Calu3 (cell line): Measurements from ENCODE around the gene ABCC11. TPM values are rescaled to one million over a fixed set of nuclear protein-coding genes. Genes with fewer than 3 reads are reported as not detected.

Experiments
- Bru-seq: library from RNA; stranded (reverse); fragments of 400-500 nt; gene quantifications from one replicate; lab custom pipeline; 2021; lab: Mats Ljungman, UMichigan
- BruChase-seq, 2 experiments: library from RNA; stranded (reverse); fragments of 400-500 nt; gene quantifications; one replicate each; lab custom pipeline; 2021; lab: Mats Ljungman, UMichigan
- BruUV-seq: library from RNA; stranded (reverse); fragments of 400-500 nt; replicated peaks from 2 replicates; lab custom pipeline; 2021; lab: Mats Ljungman, UMichigan
- CTCF ChIA-PET: fragments of 300-600 bp; sonication (Branson Sonifier 250); formaldehyde crosslinking; loops from one replicate; lab custom pipeline; 2022; ENCODE audit warnings: antibody characterized with exemption; lab: Charles Lee
- DNase-seq: peaks from one replicate; pipeline ENCODE4 v3.0.0; 2022
- H3K27ac Mint-ChIP-seq: one replicate; pipeline ENCODE4 v1.8.0; 2022; ENCODE audit warnings: mixed read lengths; ENCODE audit not compliant: unreplicated experiment
- H3K27me3 Mint-ChIP-seq: one replicate; pipeline ENCODE4 v1.8.0; 2022; ENCODE audit warnings: mixed read lengths; ENCODE audit not compliant: unreplicated experiment
- H3K36me3 Mint-ChIP-seq: one replicate; pipeline ENCODE4 v1.8.0; 2022; ENCODE audit warnings: mild to moderate bottlenecking, moderate library complexity, mixed read lengths; ENCODE audit not compliant: insufficient read depth, unreplicated experiment
- H3K4me1 Mint-ChIP-seq: one replicate; pipeline ENCODE4 v1.8.0; 2022; ENCODE audit warnings: mild to moderate bottlenecking, low read depth, mixed read lengths; ENCODE audit not compliant: unreplicated experiment
- H3K4me3 Mint-ChIP-seq: one replicate; pipeline ENCODE4 v1.8.0; 2022; ENCODE audit warnings: mild to moderate bottlenecking, low read depth, moderate library complexity, mixed read lengths; ENCODE audit not compliant: unreplicated experiment
- H3K9me3 Mint-ChIP-seq: one replicate; pipeline ENCODE4 v1.8.0; 2022; ENCODE audit warnings: low read depth, mixed read lengths; ENCODE audit not compliant: unreplicated experiment
- intact Hi-C: fragments of 100-400 bp; cut with micrococcal nuclease; formaldehyde crosslinking; loops from one replicate; pipeline ENCODE4 v1.10.0; 2022; ENCODE audit not compliant: unreplicated experiment
- long read RNA-seq: library from polyadenylated mRNA; stranded (forward); transcript quantifications from one replicate; pipeline ENCODE4 v2.0.0, GENCODE V29; 2022
- total RNA-seq: library from RNA; stranded (reverse); gene quantifications from 2 replicates; pipeline ENCODE4 v1.2.3, GENCODE V29; 2022
- TF ChIP-seq, protein P1 (sequence below): fragments of 200-600 bp; IDR thresholded peaks from one replicate; pipeline ENCODE4 v1.8.0; 2022; ENCODE audit warnings: antibody characterized with exemption; ENCODE audit not compliant: unreplicated experiment

ABCC11 gene
- total RNA-seq (0.26 and 0.56 TPM in 2 replicates), Bru-seq, nascent RNA (percentile 17 among the genes with signal in this experiment), BruChase-seq, experiment 1, labeled RNA remaining after a 6-hour chase (percentile 13 among the genes with signal in this experiment), BruChase-seq, experiment 2, labeled RNA remaining after a 2-hour chase (percentile 13 among the genes with signal in this experiment)
- long read RNA-seq, partial matches to known transcripts: 0 of 23 reads
- long read RNA-seq, other reads (novel, unspliced or antisense): 23 of 23 reads

DNA sequence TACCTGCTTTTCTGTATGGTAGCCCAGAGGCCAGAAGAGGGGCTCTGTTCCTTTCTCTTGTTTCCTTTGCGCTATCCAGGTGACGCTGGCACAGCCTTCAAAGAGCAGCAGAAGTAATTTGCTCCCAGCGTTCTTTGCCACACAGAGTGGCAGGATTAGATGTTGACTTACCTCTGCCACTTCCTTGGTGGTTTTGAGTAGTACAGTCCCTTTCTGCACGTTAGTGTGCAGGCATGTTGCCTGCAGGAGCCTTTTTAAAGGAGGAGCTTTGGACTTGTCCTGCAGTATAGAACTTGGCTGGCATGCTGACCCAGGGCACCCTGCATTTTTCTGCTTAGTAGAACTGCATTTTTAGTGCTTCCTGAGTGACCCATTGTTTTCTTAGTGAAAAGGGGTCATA lies at the start of gene ABCC11:
ABCC11 (minus strand) TSS at position 229 of the 400 bp plus-strand sequence. CDS start 15,618 bp downstream, outside the sequence.
- peak within 1 kb of the TSS; percentile 88 for H3K4me3 Mint-ChIP-seq
- intact Hi-C loops: no loop called here
- TF ChIP-seq, protein P1, sequence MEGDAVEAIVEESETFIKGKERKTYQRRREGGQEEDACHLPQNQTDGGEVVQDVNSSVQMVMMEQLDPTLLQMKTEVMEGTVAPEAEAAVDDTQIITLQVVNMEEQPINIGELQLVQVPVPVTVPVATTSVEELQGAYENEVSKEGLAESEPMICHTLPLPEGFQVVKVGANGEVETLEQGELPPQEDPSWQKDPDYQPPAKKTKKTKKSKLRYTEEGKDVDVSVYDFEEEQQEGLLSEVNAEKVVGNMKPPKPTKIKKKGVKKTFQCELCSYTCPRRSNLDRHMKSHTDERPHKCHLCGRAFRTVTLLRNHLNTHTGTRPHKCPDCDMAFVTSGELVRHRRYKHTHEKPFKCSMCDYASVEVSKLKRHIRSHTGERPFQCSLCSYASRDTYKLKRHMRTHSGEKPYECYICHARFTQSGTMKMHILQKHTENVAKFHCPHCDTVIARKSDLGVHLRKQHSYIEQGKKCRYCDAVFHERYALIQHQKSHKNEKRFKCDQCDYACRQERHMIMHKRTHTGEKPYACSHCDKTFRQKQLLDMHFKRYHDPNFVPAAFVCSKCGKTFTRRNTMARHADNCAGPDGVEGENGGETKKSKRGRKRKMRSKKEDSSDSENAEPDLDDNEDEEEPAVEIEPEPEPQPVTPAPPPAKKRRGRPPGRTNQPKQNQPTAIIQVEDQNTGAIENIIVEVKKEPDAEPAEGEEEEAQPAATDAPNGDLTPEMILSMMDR: no peak
- peaks cover 26% of the 10 kb centered on the region for H3K4me1 Mint-ChIP-seq
- peaks cover 22% of the 10 kb centered on the region for H3K36me3 Mint-ChIP-seq
- CTCF ChIA-PET: interaction anchor here (0.6 to 1.0 kb wide), 2 partner anchors 9 to 267 kb away, joined by 4 read pairs; no protein-coding TSS in a partner anchor
- no TSS peak for BruUV-seq
- H3K9me3 Mint-ChIP-seq: no peaks in the 10 kb centered on the region
- DNase-seq: no peak
- H3K27ac Mint-ChIP-seq: no peak within 1 kb of the TSS
- no peaks in the 10 kb centered on the region for H3K27me3 Mint-ChIP-seq

DNA sequence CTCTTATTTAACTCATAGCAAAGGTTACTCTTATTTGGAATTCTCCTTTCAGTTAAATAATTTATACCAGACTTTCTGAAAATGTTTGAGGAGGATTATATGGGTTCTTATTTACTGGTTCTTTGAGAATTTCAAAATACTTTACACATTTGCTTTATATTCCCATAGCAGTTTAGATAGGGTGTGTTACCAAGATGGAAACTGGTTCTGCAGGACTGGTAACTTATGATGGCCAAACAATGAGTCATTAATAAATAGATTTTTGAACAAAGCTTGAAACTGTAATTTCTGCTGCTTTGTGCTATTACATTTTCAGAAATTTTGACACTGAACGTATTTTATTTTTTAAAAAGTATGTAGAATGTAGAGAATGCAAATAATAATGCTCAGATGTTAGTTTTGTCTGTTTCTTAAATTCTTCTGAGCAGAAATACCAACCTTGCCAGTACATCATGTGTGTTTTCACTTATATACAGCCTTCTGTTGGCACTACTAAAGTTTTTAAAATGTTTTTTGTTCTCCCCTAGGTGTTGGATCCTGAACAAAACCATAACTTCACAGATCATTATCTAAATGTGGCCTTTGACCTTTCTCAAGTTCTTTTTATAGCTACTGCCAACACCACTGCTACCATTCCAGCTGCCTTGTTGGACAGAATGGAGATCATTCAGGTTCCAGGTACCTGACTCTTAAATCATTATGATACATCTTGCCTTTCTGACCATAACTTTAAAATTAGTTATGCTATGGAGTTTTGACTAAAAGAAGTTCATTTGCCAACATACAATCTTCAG lies 48.3 kb upstream of the ABCC11 start:
- no peaks in the 10 kb centered on the region for H3K9me3 Mint-ChIP-seq
- peaks cover 55% of the 10 kb centered on the region for H3K4me1 Mint-ChIP-seq
- H3K4me3 Mint-ChIP-seq: no peak overlapping the region
- TF ChIP-seq, protein P1: no peak
- peak; percentile 57 for DNase-seq
- BruUV-seq: no TSS peak
- CTCF ChIA-PET: interaction anchor here (1.3 to 1.5 kb wide), 2 partner anchors 16 to 334 kb away, joined by 3 read pairs; no protein-coding TSS in a partner anchor
- intact Hi-C loops: no loop called here
- no peaks in the 10 kb centered on the region for H3K27me3 Mint-ChIP-seq
- H3K36me3 Mint-ChIP-seq: peaks cover 27% of the 10 kb centered on the region
- H3K27ac Mint-ChIP-seq: peak overlapping the region; percentile 88

DNA sequence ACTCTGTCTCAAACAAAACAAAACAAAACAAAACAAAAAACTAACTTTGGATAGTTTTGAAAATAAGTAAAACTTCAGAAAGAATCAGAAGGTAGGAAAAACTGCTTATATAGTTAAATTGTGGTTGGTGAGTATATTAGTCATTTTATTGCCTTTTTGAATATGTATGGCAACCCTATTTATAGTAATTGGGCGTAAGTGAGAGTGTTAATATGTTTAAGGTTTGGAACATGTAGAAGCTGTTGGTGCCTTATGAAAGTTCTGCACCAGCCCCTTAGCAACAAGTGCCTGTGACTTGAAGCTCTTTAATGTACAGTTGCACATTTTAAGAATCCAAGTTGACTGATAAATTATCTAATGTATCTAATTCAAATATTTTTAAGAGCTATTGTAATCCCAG lies 47.4 kb upstream of the ABCC11 start:
- no peak overlapping the region for H3K4me3 Mint-ChIP-seq
- H3K9me3 Mint-ChIP-seq: no peaks in the 10 kb centered on the region
- H3K27ac Mint-ChIP-seq: peak overlapping the region; percentile 48
- peaks cover 46% of the 10 kb centered on the region for H3K4me1 Mint-ChIP-seq
- TF ChIP-seq, protein P1: no peak
- CTCF ChIA-PET: no interaction called here
- DNase-seq: no peak
- H3K36me3 Mint-ChIP-seq: peaks cover 21% of the 10 kb centered on the region
- H3K27me3 Mint-ChIP-seq: no peaks in the 10 kb centered on the region
- intact Hi-C loops: no loop called here
- no TSS peak for BruUV-seq

DNA sequence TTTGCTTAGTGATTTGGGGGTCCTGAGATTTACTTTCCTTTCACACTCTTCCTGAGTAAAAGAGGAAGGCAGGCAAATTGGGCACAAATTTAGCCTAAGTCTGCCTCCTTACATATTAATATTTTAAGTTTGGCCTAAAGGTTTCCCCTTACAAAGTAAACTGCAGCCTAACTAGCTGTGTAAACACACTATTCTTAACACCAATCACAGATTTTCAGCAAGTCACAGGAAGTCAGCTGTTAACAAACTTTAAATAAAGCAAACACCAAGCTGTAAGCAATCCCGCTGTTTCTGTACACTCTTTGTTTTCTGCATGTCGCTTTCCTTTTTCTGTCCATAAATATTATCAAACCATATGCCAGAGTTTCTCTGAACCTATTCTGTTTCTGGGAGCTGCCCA lies 45.1 kb upstream of the ABCC11 start:
- intact Hi-C loops: no loop called here
- H3K9me3 Mint-ChIP-seq: no peaks in the 10 kb centered on the region
- DNase-seq: no peak
- TF ChIP-seq, protein P1: no peak
- H3K27ac Mint-ChIP-seq: peak overlapping the region; percentile 22
- H3K27me3 Mint-ChIP-seq: no peaks in the 10 kb centered on the region
- no TSS peak for BruUV-seq
- no peak overlapping the region for H3K4me3 Mint-ChIP-seq
- CTCF ChIA-PET: interaction anchor here (0.6 kb wide), 1 partner anchor 331 kb away, joined by 3 read pairs; no protein-coding TSS in a partner anchor
- H3K36me3 Mint-ChIP-seq: peaks cover 12% of the 10 kb centered on the region
- H3K4me1 Mint-ChIP-seq: peaks cover 43% of the 10 kb centered on the region
